ENCODE measurements around the gene MXD1.

The MXD1 gene

DNA sequence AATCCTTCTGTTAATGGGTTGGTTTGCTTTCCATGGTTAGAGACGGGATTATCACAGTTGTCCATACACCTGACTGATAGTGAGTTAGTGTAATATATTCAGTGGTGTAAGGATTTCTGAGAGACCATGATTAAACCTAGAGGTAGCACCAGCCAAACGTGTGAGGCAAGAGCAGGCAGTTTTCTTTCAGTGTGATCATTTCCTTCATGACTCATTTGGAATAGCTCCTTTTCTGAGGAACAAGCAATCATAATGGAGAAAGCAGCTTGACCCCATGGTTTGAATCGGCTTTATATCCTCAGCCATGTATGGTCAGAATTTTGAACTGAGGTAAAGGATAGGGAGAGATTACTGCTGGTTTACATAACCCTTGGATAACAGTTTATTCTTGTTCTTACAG, 2.9 kb downstream of the MXD1 start:
- no CpG with 5 or more reads among the region's 3 CpGs for WGBS (ENCODE audit: extremely low coverage, insufficient coverage, insufficient read length)
- H3K9ac ChIP-seq (ENCODE audit: low read length): no peak overlapping the region
- no peak overlapping the region for H4K91ac ChIP-seq (ENCODE audit: low read depth, low read length)
- no peak overlapping the region for H3K18ac ChIP-seq (ENCODE audit: low read length)
- H3K9me3 ChIP-seq (ENCODE audit: insufficient read depth, low read depth, low read length): no peaks in the 10 kb centered on the region
- peaks cover 3 to 5% of the 10 kb centered on the region in 2 experiments for H3K36me3 ChIP-seq (ENCODE audit: control insufficient read depth in 1 of 2, insufficient read depth in 2 of 2, low read length in 2 of 2)
- H4K12ac ChIP-seq (ENCODE audit: low read depth, low read length): no peak overlapping the region
- H2AK5ac ChIP-seq (ENCODE audit: low read length): no peak overlapping the region
- H3K14ac ChIP-seq (ENCODE audit: low read length): no peak overlapping the region
- no peaks in the 10 kb centered on the region for H3K27me3 ChIP-seq (ENCODE audit: insufficient read depth, low read length)
- peaks cover 8% of the 10 kb centered on the region for H3K79me1 ChIP-seq (ENCODE audit: low read length)
- no peak overlapping the region for H2BK120ac ChIP-seq (ENCODE audit: insufficient read depth, low read length, poor library complexity)
- H4K8ac ChIP-seq (ENCODE audit: low read depth, low read length): no peak overlapping the region
- H2BK5ac ChIP-seq (ENCODE audit: low read depth, low read length, poor library complexity): no peak overlapping the region
- no peak overlapping the region for H3K4ac ChIP-seq (ENCODE audit: low read depth, low read length)
- no peak overlapping the region for H3K23ac ChIP-seq (ENCODE audit: low read length)
- H2AFZ ChIP-seq (ENCODE audit: insufficient read depth, low read length, poor library complexity): no peak overlapping the region
- peaks cover 0 to 2% of the 10 kb centered on the region in 2 experiments for H3K4me1 ChIP-seq (ENCODE audit: control insufficient read depth in 1 of 2, insufficient read depth in 2 of 2, low read length in 2 of 2)
- H3K4me2 ChIP-seq (ENCODE audit: low read length): no peak overlapping the region
- no peak overlapping the region for H3K4me3 ChIP-seq (ENCODE audit: low read depth, low read length)
- no peak overlapping the region for H2BK12ac ChIP-seq (ENCODE audit: low read length)
- H3K27ac ChIP-seq (ENCODE audit: low read depth, low read length): no peak overlapping the region
- peaks cover 9% of the 10 kb centered on the region for H3K79me2 ChIP-seq (ENCODE audit: control insufficient read depth, insufficient read depth, low read length, poor library complexity)
- DNase-seq: peak in 1 of 2 donors; percentile 46

DNA sequence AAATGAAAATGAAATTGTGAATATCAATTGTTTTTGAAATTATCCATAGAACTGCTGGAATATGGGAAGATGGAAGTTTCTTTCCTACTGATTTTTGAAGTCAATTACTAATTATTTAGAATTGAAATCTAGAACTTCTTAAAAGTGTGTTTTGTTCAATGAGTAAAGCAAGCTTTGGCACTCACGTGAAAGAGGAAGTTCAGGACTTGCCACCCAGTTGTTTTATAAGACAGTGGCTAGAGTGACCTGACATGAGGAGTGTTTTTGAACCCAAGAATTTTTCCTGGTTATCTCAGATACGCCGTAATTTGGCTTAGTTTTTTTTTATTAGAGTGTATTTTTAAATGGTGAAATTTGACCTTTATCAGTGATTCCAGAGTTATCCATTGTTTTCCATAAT, 3.5 kb downstream of the MXD1 start:
- H2BK5ac ChIP-seq (ENCODE audit: low read depth, low read length, poor library complexity): no peak overlapping the region
- H3K9me3 ChIP-seq (ENCODE audit: insufficient read depth, low read depth, low read length): no peaks in the 10 kb centered on the region
- no peak overlapping the region for H3K4me2 ChIP-seq (ENCODE audit: low read length)
- H3K23ac ChIP-seq (ENCODE audit: low read length): no peak overlapping the region
- H3K36me3 ChIP-seq (ENCODE audit: control insufficient read depth in 1 of 2, insufficient read depth in 2 of 2, low read length in 2 of 2): peaks cover 2 to 5% of the 10 kb centered on the region in 2 experiments
- H3K27me3 ChIP-seq (ENCODE audit: insufficient read depth, low read length): no peaks in the 10 kb centered on the region
- no peak overlapping the region for H3K14ac ChIP-seq (ENCODE audit: low read length)
- no peak overlapping the region for H4K91ac ChIP-seq (ENCODE audit: low read depth, low read length)
- no CpG with 5 or more reads among the region's 3 CpGs for WGBS (ENCODE audit: extremely low coverage, insufficient coverage, insufficient read length)
- no peak overlapping the region for H3K4ac ChIP-seq (ENCODE audit: low read depth, low read length)
- H3K79me2 ChIP-seq (ENCODE audit: control insufficient read depth, insufficient read depth, low read length, poor library complexity): peaks cover 9% of the 10 kb centered on the region
- no peak overlapping the region for H4K12ac ChIP-seq (ENCODE audit: low read depth, low read length)
- H3K4me3 ChIP-seq (ENCODE audit: low read depth, low read length): no peak overlapping the region
- no peak overlapping the region for H3K27ac ChIP-seq (ENCODE audit: low read depth, low read length)
- H3K9ac ChIP-seq (ENCODE audit: low read length): no peak overlapping the region
- no peak overlapping the region for H2AFZ ChIP-seq (ENCODE audit: insufficient read depth, low read length, poor library complexity)
- peaks cover 8% of the 10 kb centered on the region for H3K79me1 ChIP-seq (ENCODE audit: low read length)
- H2BK120ac ChIP-seq (ENCODE audit: insufficient read depth, low read length, poor library complexity): no peak overlapping the region
- no peak overlapping the region for H2BK12ac ChIP-seq (ENCODE audit: low read length)
- no peak overlapping the region for H2AK5ac ChIP-seq (ENCODE audit: low read length)
- no peak overlapping the region for H3K18ac ChIP-seq (ENCODE audit: low read length)
- H4K8ac ChIP-seq (ENCODE audit: low read depth, low read length): no peak overlapping the region
- no peak for DNase-seq
- H3K4me1 ChIP-seq (ENCODE audit: control insufficient read depth in 1 of 2, insufficient read depth in 2 of 2, low read length in 2 of 2): peaks cover 0 to 2% of the 10 kb centered on the region in 2 experiments

DNA sequence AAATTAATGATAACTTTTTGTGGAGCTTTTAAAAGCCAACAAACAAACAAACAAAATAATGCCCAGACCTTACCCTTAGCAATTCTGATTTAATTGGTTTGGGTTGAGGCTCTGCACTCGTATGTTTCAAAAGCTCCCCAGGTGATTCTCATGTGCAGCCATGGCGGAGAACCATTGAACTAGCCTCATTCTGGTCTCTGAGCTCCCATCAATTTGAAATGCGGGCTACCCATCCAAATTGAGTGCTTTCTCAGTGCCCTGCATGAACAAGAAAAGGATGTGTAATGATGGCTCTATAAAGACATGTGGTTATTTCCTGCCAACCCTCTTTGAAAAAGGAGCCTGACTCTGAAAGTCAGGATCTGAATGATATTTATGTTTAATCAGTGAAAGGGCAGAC, 8.2 kb downstream of the MXD1 start:
- H3K27me3 ChIP-seq (ENCODE audit: insufficient read depth, low read length): no peaks in the 10 kb centered on the region
- H4K12ac ChIP-seq (ENCODE audit: low read depth, low read length): no peak overlapping the region
- H3K4ac ChIP-seq (ENCODE audit: low read depth, low read length): no peak overlapping the region
- H3K4me3 ChIP-seq (ENCODE audit: low read depth, low read length): no peak overlapping the region
- H2BK5ac ChIP-seq (ENCODE audit: low read depth, low read length, poor library complexity): no peak overlapping the region
- H3K14ac ChIP-seq (ENCODE audit: low read length): no peak overlapping the region
- H2BK12ac ChIP-seq (ENCODE audit: low read length): no peak overlapping the region
- no peaks in the 10 kb centered on the region for H3K9me3 ChIP-seq (ENCODE audit: insufficient read depth, low read depth, low read length)
- no peak overlapping the region for H3K18ac ChIP-seq (ENCODE audit: low read length)
- H3K23ac ChIP-seq (ENCODE audit: low read length): no peak overlapping the region
- H2BK120ac ChIP-seq (ENCODE audit: insufficient read depth, low read length, poor library complexity): no peak overlapping the region
- H3K4me1 ChIP-seq (ENCODE audit: control insufficient read depth in 1 of 2, insufficient read depth in 2 of 2, low read length in 2 of 2): no peaks in the 10 kb centered on the region
- H4K8ac ChIP-seq (ENCODE audit: low read depth, low read length): no peak overlapping the region
- H2AFZ ChIP-seq (ENCODE audit: insufficient read depth, low read length, poor library complexity): no peak overlapping the region
- H3K4me2 ChIP-seq (ENCODE audit: low read length): no peak overlapping the region
- no peaks in the 10 kb centered on the region for H3K79me2 ChIP-seq (ENCODE audit: control insufficient read depth, insufficient read depth, low read length, poor library complexity)
- H3K79me1 ChIP-seq (ENCODE audit: low read length): no peaks in the 10 kb centered on the region
- no CpG with 5 or more reads among the region's 3 CpGs for WGBS (ENCODE audit: extremely low coverage, insufficient coverage, insufficient read length)
- no peak overlapping the region for H3K27ac ChIP-seq (ENCODE audit: low read depth, low read length)
- peaks cover 5% of the 10 kb centered on the region in 2 experiments for H3K36me3 ChIP-seq (ENCODE audit: control insufficient read depth in 1 of 2, insufficient read depth in 2 of 2, low read length in 2 of 2)
- no peak overlapping the region for H4K91ac ChIP-seq (ENCODE audit: low read depth, low read length)
- H3K9ac ChIP-seq (ENCODE audit: low read length): no peak overlapping the region
- DNase-seq: no peak
- H2AK5ac ChIP-seq (ENCODE audit: low read length): no peak overlapping the region

DNA sequence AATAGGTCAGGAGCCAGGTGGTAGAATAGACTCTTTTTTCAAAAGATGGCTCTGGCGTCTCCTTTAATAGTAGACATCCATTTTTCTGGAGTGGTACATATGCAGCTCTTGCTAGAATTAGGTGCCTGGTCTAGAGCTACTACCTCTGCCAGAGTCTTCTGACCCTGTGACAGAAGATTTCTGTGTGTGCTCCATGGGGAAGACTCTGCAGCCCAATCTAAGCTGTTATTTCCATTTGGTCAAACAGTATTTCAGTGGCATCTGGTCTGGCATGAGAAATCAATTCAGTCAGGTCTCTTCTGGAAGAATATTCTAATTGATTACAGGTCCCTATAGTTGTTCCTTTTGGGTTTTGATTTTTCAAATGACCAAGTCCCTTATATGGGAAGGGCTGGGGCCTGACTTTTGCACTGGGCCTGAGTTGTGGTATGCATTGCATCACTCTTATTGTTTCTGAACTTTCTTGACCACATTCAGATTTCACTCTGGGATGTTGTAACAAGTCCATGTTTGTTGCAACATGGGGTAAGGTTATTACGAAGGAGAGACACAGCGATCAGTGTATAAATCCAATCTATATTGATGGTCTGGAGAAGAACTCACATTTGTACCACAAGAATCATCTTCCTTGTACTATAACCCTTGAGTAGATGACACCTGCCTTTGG, 12.1 kb downstream of the MXD1 start:
- H3K18ac ChIP-seq (ENCODE audit: low read length): no peak overlapping the region
- no peak overlapping the region for H2BK120ac ChIP-seq (ENCODE audit: insufficient read depth, low read length, poor library complexity)
- no peak overlapping the region for H3K4ac ChIP-seq (ENCODE audit: low read depth, low read length)
- no peaks in the 10 kb centered on the region for H3K9me3 ChIP-seq (ENCODE audit: insufficient read depth, low read depth, low read length)
- no peak overlapping the region for H4K91ac ChIP-seq (ENCODE audit: low read depth, low read length)
- H3K79me2 ChIP-seq (ENCODE audit: control insufficient read depth, insufficient read depth, low read length, poor library complexity): no peaks in the 10 kb centered on the region
- no peak overlapping the region for H2BK12ac ChIP-seq (ENCODE audit: low read length)
- no peak overlapping the region for H3K23ac ChIP-seq (ENCODE audit: low read length)
- no peaks in the 10 kb centered on the region for H3K4me1 ChIP-seq (ENCODE audit: control insufficient read depth in 1 of 2, insufficient read depth in 2 of 2, low read length in 2 of 2)
- H2BK5ac ChIP-seq (ENCODE audit: low read depth, low read length, poor library complexity): no peak overlapping the region
- H3K14ac ChIP-seq (ENCODE audit: low read length): no peak overlapping the region
- H3K36me3 ChIP-seq (ENCODE audit: control insufficient read depth in 1 of 2, insufficient read depth in 2 of 2, low read length in 2 of 2): peaks cover 0 to 5% of the 10 kb centered on the region in 2 experiments
- WGBS (ENCODE audit: extremely low coverage, insufficient coverage, insufficient read length): no CpG with 5 or more reads among the region's 3 CpGs
- H2AK5ac ChIP-seq (ENCODE audit: low read length): no peak overlapping the region
- H4K12ac ChIP-seq (ENCODE audit: low read depth, low read length): no peak overlapping the region
- H3K79me1 ChIP-seq (ENCODE audit: low read length): no peaks in the 10 kb centered on the region
- peak in 1 of 2 donors; percentile 42 for DNase-seq
- H3K4me3 ChIP-seq (ENCODE audit: low read depth, low read length): no peak overlapping the region
- H3K27me3 ChIP-seq (ENCODE audit: insufficient read depth, low read length): no peaks in the 10 kb centered on the region
- no peak overlapping the region for H3K4me2 ChIP-seq (ENCODE audit: low read length)
- H2AFZ ChIP-seq (ENCODE audit: insufficient read depth, low read length, poor library complexity): no peak overlapping the region
- no peak overlapping the region for H4K8ac ChIP-seq (ENCODE audit: low read depth, low read length)
- no peak overlapping the region for H3K27ac ChIP-seq (ENCODE audit: low read depth, low read length)
- no peak overlapping the region for H3K9ac ChIP-seq (ENCODE audit: low read length)

All from trophoblast cell (in vitro differentiated cells and primary cell).